SIG-M5 treated with dmso at 0.1 percent for 504 hours (cell line): ENCODE data around the gene NOD2.
A peak's percentile ranks its signal among the peaks of the same experiment; 100 is the strongest.

Experiments
- DNase-seq: peaks from one replicate; lab custom pipeline; 2025; ENCODE audit not compliant: unreplicated experiment; lab: John Stamatoyannopoulos, UW

NOD2 gene

DNA sequence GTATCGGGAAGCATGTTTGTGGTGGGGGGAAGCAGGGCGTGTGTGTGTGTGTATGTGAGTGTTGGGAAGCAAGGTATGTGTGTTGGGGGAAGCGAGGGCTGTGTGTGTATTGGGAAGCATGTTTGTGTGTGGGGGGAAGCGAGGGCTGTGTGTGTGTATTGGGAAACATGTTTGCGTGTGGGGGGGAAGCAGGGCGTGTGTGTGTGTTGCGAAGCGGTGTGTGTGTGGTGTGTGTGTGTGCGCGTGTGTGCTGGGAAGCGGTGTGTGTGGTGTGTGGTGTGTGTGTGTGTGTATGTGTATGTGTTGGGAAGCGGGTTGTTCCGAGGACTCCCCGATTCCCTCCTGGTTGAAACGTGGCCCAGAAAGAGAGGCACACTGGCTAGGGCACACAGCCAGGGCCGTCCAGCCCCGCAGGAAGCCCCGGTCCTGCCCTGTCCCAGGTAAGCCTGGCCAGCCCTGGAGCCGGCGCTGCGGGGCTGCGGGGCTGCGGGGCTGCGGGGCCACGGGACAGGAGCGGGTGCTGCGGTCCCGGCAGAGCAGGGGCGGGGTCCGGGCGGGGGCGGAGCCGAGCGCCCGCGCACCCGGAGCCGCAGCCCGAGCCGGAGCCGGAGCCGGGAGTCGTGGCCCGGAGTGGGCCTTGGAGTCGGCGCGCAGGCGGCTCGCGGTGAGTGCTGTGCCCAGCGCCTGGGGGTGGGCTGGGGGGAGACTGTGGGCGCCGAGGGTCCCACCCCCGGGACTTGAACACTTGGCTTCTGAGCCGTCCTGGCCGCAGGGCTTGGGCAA is at the start of gene NOD2:
TSS of gene NOD2 (plus strand) at position 608 of the 783 bp plus-strand sequence. CDS start 5,890 bp downstream, outside the sequence.
- DNase-seq: no peak

DNA sequence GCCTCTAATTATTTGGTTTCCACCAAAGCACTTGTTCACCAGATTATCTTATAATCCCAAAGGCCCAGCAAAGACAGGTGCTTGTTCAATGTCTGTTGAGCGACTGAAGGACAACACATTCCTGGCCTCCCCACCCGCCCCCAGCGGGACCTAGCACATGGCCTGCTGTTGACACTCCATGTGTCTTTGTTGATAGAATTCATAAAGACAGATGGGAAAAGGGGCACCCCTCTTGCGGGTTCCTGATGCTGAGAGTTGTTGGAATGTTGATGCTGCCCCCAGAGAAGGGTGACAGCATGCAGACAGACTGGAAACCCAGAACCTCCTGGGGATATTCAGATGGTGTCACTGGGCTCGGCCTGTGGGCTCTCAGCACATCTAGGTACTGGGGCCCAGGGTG is 49.2 kb upstream of the NOD2 start:
- no peak for DNase-seq

DNA sequence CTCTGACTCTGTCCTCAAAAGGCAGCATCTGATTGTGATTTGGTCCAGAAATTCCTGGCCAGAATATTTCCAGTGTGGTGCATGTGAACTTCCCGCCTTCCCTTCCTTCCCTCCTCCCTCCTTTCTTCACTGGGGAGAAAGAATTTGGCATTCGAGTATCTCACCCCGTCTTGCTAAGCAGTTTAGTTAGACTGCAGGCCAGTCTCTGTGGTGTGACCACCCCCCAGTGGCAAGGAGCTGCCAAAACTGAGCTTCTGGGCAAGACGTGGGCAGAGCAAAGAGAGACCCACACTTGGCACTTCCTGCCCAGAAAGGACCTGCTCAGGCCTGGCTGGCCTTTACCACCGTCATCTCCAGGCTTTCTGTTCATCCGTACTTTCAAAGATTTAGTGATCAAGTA is 48.7 kb upstream of the NOD2 start:
- DNase-seq: no peak

DNA sequence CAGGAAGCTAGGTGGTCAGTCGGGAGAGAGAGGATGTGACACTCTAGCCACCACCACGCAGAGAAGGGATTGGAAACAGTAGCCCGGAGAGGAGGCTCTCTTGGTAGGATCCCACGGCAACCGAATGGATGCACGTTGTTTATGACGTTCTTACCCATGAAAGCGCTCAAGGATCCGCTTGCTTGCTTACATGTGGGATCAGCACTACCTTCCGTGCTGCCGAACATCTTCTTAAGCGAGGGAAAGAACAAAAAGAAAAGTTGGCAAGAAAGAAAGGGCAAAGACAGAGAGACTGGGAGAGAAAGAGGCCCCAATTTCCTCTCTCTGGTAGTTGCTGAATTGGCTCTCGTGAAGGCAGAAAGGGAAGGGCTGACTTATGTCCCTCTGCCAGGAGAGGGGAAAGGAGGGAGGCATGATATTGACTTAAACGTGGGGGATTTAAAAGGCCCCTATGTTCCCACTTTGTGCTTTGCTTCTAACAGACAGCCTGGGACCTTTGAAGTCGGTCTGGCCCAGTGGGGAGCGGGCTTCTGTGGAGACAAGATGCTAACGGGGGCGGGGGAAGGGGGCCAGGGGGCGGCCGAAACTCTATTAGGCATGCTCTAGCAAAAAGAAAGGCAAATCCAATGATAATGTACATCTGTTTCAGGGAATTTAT is 47.7 kb upstream of the NOD2 start:
- DNase-seq: no peak

DNA sequence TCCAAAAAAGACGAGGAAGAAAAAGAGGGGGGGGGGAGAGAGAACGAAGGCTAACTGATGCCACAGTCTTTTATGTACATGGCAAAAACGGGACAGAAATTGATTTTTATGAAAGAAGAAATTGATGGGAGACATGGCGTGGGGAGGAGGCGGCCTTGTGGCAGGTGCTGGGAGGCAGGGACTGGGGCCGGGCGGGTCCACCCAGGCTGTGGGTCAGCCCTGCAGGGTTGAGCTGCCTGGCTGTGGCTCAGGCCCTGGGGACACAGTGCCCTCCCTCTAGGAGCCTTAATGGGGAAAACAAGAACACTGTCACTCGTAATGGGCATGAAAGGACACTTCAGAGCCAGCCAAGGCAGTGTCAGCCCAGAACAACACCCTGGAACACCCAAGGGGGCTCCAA is 47.1 kb upstream of the NOD2 start:
- no peak for DNase-seq

DNA sequence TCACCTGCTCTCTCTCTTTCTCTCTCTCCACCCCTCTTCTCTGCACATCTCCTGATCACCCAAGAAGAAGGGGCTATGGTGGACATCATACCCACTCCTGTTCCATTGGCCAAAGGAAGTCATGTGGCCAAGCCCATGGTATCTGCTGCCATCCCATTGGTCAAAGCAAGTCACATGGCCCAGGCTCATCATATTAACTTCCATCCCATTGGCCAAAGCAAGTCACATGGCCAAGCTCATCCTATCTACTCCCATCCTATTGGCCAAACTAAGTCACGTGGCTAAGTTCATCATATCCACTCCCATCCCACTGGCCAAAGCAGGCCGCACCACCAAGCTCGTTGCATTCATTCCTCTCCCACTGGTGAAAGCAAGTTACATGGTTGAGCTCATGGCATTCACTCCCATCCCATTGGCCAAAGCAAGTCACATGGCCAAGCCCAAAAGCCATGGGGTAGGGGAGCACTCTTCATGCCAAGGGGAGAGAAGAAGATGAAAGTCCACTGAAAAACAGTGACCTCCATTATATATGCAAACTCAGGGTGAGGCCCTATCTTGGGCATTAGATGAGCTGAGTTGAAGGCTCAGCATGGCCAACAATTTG is 41.5 kb upstream of the NOD2 start:
- DNase-seq: no peak

DNA sequence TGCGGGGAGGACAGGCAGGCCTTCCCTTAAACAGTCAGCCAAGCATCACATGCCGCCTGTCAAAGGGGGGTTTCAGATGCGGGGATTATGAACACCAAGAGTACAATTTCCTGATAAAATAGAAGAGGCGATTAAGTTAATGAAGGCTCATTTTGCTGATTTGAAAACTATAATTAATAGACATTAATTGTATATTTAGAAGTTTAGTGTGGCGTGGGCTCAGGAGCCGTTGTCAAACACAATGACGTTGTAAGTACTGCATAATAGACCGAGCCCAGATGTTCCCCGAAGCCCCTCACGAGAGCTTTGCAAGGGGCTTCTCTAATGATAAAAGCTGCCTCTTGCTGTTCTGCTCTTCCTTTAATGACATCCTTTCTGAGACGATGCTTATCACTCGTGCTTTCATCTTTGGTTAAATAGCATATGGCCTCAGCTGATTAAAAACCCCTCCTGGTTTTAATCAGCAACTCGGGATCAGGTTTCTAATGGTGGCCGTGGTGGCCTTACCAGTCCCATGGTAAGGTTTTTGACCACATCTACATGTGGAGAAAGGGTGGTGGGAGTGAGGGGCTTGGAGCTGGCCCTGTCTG is 40.5 kb upstream of the NOD2 start:
- DNase-seq: no peak

DNA sequence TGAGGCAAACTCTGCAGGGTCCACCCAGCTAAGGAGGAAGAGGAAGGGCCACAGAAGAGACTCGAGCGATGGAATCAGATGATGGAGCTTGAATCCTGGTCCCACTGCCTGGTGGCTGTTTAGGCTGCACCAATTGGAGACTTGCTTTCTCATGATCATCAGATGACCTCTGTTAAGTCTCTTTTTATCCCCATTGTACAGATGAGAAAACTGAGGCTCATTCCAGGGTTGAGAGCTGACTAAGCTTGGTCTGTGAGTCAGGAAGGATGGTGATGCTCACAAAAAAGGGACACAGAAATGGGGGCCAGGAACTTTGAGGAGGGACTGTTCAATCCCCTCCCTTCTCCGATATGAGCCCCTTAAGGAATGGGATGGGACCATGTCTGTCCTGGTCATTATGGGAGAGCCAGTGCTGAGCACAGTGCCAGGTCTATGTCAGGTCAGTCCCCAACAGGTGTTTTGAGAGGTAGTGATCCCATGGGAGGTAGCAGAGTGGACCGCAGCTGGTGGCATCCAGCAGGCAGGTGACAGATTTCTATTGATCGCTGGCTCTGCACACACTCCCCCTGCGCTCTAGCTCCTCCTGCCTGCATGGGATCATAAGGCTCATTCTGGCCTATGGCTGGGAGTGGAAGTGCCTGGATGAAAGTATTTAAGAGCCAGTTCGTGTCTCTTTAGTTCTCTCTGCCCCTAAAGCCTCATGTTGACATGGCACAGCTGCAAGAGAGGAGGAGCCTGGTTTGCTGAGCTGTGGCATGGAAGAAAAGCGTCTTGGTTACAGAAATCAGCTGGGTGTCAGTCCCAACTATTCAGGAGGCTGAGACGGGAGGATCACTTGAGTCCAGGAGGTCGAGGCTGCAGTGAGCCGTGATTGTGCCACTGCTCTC is 39.5 kb upstream of the NOD2 start:
- DNase-seq: no peak

DNA sequence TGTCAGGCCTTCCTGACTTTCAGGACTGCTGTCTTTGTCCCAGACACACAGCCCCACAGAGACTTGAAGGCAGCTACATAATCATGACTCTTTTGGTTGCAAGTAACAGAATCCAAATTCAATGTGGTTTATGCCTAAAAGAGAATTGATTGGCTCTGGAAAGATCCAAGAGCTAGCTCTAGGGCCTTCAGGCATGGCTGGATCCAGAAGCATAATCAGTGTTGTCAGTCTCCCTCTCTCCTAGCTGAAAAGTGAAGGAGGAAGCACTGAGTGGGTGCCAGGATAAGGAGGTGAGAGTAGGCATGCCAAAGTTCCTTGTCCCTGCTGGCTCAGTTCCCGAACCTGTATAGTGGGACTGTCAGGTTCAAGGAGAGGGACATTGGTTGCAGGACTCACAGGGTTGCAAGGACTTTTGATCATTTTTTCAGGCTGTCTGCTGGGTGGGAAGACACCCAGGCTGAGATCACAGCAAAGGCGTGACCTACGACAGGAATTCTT is 37.8 kb upstream of the NOD2 start:
- no peak for DNase-seq

DNA sequence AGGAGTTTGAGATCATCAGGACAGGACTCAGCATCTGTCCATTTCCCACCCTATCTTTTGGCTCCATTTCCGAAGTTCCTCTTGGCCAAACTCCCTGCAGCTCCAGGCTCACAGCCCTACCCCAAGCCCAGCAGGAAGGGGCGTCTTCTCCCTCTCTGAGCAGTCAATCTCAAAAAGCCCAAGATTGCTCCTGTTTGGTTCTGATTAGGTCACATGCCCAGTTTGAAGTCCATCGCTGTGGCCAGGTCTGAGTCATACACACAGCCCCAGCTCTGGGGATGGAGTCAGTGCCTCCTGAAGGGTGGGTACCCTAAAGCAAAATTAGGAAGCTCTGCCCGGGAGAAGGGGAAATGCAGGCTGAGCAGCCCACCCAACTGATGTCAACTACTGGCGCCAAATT is 36.2 kb upstream of the NOD2 start:
- DNase-seq: no peak

DNA sequence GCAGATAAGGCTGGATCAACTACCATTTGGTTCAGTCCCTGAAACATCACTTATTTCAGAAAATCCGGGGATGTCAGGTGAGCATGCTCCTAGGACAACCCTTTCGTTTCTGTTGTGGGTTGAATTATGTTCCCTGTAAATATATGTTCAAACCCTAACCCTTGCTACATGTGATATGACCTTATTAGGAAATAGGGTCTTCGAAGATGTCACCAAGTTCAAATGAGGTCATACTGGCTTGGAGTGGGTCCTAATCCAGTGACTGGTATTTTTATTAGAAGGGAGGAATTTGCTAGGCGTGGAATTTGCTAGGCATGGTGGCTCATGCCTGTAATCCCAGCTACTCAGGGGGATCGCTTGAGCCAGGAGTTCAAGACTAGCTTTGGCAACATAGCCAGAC is 33.6 kb upstream of the NOD2 start:
- DNase-seq: no peak

DNA sequence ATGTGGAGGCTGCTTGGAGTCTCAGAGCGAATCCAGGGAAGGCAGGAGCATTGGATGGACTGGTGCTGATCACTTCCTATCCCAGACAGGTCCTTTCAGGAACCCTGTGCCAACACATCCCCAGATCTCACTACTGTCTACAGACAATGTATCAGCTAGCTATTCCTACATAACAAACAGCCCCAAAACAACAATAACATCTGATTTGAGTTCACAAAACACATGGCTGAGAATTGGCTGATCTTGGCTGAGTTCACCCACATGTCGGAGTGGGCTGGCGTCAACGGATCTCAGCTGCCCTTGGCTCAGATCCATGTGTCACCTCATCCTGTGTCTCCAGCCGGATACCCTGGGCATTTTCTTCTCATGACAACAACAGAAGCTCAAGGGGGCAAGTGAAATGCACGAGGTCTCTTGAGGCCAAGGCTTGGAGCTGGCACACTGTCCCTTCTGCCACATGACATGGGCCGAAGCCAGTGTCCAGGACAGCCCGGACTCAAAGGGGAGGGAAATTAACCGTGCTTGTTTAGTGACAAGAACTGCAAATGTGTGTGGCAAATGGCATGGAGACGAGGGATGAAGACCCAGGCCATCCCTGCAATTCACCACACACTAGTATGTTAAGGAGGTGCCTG is 31.0 kb upstream of the NOD2 start:
- no peak for DNase-seq

DNA sequence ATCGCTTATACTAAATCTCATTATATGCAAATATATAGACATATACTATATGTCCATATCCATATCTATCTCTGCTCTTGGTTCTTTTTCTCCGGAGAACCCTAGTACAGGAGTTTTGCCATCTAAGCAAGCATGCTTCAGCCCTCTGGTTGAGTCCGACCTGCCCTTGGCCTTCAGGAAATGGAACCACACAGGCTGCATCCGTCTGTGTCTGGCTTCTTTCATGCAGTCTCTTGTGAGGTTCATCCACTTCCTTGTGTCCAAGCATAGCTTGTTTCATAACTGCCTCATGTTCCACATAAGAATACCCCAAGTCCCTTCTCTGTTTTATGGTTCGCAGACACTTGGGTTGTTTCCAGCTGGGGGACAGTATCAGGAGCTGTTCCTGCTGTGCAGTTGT is 29.1 kb upstream of the NOD2 start:
- no peak for DNase-seq

DNA sequence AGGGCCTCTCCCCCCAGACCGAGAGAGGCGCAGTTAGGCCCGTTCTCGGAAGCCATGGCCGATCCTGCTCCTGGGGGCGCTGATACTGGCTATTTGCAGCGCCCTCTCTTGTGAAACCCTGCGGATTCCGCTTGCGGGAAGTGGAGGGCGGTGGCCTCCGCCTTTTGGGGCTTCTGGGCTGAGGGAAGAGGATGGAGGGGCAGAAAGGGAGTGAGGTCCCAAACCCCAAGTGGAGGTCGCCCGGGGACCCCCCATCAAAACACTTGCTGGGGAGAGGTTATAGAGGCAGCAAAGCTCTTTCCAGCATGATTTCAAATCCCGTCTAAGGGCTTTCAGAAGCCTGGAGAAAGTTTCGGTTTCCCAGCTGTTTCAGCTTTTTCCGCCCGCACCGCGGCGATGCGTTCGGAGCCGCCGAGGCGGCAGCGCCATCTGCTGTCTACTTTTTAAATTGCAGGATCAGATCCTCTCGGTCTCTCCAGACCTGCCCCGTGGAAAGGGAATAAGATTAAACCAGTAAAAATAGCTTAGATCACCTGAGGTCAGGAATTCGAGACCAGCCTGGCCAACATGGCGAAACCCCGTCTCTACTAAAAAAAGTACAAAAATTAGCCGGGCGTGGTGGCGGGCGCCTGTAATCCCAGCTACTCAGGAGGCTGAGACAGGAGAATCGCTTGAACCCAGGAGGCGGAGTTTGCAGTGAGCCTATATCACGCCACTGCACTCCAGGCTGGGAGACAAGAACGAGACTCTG is 28.1 kb upstream of the NOD2 start:
- peak; percentile 21 for DNase-seq

DNA sequence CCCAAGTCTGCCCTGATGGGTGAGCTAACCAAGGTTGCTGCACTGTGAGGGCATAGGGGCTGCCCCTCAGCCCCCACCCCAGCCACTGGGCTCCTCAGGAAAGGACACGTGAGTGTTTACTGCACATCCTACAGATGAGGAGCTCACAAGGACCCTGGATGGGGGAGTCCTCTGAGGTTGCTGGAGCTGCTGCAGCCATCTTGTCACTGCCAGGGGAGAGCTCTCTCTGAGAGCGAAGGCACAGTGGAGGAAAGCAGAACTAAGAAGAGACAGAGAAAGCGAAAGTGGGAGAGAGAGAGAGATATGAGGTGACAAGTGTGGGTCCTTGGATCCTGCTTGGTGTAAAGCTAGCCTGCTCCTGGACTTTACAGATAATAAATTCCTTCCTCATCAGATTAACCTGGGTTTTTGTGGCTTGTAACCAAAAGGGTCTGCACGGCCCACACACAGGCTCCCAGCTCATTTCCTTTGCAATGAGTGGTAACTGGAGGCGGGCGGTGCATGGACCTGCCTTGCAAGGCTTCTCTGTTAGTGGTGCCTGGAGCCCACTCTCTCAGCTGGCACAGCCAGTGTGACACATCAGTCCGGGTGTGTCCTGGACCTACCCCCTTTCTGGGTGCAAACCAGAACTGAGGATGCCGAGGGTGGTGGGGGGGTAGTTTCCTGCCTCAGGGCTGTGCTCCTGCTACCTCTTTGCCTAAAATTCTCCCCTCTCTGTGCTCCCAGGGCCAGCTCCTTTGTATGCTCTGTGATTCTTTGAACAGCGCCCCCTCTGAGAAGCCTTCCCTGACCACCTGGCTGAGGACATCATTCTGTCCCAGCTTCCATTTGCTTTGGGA is 26.5 kb upstream of the NOD2 start:
- DNase-seq: peak; percentile 77

DNA sequence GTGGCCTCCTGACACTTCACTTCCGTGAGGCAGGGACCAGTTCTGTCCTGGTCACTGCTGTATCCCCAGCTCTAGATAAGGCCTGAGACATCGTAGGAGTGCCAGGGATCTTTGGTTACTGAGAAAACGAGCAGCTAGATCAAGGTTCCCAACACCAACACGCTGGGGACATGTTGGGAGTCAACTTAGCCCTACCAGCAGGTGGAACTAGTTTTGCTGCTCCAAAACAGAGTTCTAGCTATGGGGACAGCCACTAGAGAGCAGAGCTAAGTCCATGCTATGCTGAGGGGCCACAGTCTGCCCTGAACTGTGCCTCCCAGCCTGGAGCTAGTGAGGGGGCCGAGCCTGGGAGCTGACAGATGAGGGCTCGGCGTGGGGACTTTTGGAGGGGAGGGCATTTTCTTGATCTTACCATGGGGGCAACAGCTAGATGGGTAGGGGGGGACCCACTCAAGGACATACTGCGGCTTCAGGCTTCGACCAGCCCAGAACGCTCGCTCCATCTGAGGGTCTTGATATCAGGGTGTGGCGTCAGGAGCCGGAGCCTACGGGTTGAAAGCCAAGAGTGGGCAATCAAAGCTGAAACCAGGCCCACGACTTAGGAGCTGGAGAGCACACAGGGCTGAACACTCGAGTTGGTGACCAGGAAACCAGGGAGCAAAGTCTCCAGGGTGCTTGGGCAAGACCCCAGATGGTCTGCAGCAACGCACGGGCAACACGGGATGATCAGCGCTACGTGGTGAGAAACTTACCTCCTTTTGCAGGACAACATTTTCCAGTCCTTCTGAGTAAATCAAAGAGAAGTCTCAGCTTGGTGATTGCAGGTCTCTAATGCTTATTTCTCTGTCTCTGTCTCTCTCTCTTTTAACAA is 25.7 kb upstream of the NOD2 start:
- DNase-seq: no peak

DNA sequence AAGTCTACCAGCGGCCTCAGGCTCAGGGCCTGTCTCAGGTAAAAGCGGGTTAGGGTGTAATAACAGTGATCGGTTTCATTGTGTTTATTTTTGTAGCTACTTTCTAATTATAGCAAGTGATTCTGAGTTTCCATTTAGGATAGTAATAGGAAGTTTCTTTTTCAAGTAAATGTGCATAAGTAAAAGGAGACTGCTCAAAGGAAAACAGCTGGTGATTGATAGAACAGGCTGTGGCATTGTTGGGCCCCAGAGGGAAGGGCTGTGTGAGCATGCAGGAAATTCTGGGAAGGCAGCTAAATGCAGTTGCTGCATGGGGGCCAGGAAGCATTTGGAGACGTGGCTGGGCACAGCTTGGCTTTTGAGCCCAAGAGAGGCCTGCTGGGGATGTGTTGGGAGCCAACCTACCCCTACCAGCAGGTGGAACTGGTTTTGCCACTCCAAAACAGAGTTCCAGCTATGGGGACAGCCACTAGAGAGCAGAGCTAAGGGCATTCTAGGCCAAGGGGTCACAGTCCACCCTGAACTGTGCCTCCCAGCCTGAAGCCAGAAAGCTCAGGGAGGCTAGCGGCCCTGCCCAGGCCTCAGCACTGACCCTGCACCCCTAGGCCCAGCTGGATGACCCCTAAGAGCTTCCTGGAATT is 24.9 kb upstream of the NOD2 start:
- no peak for DNase-seq
